CD4-positive, alpha-beta T cell treated with Interleukin-6 for 4 hours (primary cell): ENCODE results near the gene PLEKHG3.
A peak's percentile ranks its signal among the peaks of the same experiment; 100 is the strongest.

Experiments
- DNase-seq: peaks from one replicate; pipeline ENCODE4 v3.0.0-alpha.2; 2020; ENCODE audit warnings: mixed read lengths

The PLEKHG3 gene

DNA sequence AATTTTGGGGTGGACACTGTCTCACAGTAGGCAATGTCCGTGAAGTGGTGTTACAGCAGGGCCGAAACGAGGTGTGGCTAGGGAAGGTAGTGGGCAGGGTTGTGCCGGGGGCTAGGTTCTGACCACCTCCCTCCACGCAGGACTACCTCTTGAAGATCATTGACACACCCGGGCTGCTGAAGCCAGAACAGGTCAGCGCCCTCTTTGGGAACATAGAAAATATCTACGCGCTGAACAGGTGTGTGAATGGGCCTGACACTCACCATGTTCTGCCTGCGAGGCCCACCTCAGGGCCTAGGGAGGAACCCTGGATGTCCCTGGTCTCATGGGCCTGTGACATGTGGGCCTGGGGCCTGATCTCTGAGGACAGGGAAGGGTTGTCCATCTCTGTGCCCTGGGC lies 24.6 kb downstream of the PLEKHG3 start:
- DNase-seq, result no peak

- DNase-seq, result no peak
These were observed 25.3 kb downstream of the PLEKHG3 start for GRCh38 chr14:64729386-64730060.

GRCh38 chr14:64730061-64730440 lies 25.8 kb downstream of the PLEKHG3 start:
- no peak for DNase-seq

- DNase-seq, result no peak
These were observed 26.5 kb downstream of the PLEKHG3 start for GRCh38 chr14:64730681-64731080.

GRCh38 chr14:64731141-64731581 lies 26.9 kb downstream of the PLEKHG3 start:
- no peak for DNase-seq

GRCh38 chr14:64732066-64732465 lies 27.8 kb downstream of the PLEKHG3 start:
- no peak for DNase-seq

- DNase-seq, result no peak
These were observed 28.4 kb downstream of the PLEKHG3 start for GRCh38 chr14:64732536-64733120.

GRCh38 chr14:64733321-64733720 lies 29.1 kb downstream of the PLEKHG3 start:
- no peak for DNase-seq

GRCh38 chr14:64733899-64734298 lies 29.7 kb downstream of the PLEKHG3 start:
- DNase-seq, result no peak

GRCh38 chr14:64734990-64735389 lies 30.8 kb downstream of the PLEKHG3 start:
- no peak for DNase-seq

- DNase-seq, result no peak
These were observed 32.3 kb downstream of the PLEKHG3 start for GRCh38 chr14:64736271-64737169.

GRCh38 chr14:64737391-64738280 lies 33.4 kb downstream of the PLEKHG3 start:
- no peak for DNase-seq

- DNase-seq, result no peak
These were observed 34.1 kb downstream of the PLEKHG3 start for GRCh38 chr14:64738281-64738804.

- DNase-seq, result no peak
These were observed 37.0 kb downstream of the PLEKHG3 start for GRCh38 chr14:64741200-64741599.

- no peak for DNase-seq
These were observed 37.7 kb downstream of the PLEKHG3 start for GRCh38 chr14:64741961-64742360.

GRCh38 chr14:64743061-64743460 lies 38.8 kb downstream of the PLEKHG3 start:
- DNase-seq, result no peak

- DNase-seq, result no peak
These were observed 41.4 kb downstream of the PLEKHG3 start for GRCh38 chr14:64745511-64746091.

GRCh38 chr14:64746298-64747250 lies 42.4 kb downstream of the PLEKHG3 start:
- no peak for DNase-seq

DNA sequence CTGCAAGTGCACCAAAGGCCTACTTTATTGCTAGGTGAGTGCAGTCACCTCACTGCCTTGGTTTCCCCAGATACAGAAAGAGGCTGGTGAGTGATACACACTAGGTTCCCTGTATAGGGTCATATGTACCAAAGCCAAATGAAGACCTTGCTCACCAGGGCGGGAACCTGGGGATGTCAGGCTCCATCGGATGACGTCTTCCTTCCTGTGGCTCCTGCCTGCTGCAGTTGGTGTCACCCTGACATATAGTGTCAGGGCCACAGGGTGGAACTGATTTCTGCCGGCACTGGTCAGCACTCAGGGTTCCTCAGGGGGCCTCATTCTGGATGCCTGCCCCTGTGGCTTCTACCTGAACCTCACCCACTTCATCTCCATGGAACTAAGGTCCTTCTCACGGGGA lies 43.1 kb downstream of the PLEKHG3 start:
- peak; percentile 19 for DNase-seq

DNA sequence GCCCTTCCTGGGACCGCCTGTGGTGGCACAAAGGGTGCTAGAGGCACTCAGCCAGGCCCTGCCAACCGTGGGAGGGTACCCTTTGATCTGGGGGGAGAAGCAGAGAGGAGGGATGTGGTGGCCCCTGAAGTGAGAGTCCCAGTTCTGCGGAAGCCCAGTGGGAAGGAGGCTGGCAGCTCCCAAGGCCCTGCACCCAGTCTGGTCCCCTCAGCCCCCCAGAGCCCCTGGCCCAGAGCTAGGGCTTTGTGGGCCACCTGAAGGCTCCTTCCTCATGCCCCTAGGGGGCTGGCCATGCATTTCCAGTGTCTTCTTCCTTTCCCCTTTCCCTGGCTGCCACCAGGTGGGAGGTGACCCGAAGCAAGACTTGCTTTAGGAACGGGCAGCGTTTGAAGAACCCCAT lies 44.3 kb downstream of the PLEKHG3 start:
- no peak for DNase-seq
